Prostate gland (tissue), 2 donors: ENCODE measurements around the gene NR1H2. TPM values are rescaled to one million over a fixed set of nuclear protein-coding genes. Genes with fewer than 3 reads are reported as not detected.

Experiments
- DNase-seq: peaks from one replicate; pipeline ENCODE4 v3.0.0-alpha.2; 2019; ENCODE audit warnings: low spot score
- H3K27ac ChIP-seq, 2 donors: fragments of 200-600 bp; sonication (generic); 2 replicates each; pipeline ENCODE4 v1.5.1; 2017 to 2019
- H3K27me3 ChIP-seq: fragments of 200-600 bp; sonication (generic); replicated peaks from 2 replicates; pipeline ENCODE4 v1.5.1; 2019; ENCODE audit not compliant: insufficient read depth
- H3K36me3 ChIP-seq, 2 donors: fragments of 200-600 bp; sonication (generic); 1 replicate in 1 of 2; 2 replicates in 1 of 2; pipeline versions ENCODE4 v1.5.1 to v1.8.1; 2017 to 2019
- H3K4me1 ChIP-seq: fragments of 200-600 bp; sonication (generic); replicated peaks from 2 replicates; pipeline ENCODE4 v1.5.1; 2019
- H3K4me3 ChIP-seq, 2 donors: fragments of 200-600 bp; sonication (generic); 2 replicates each; pipeline ENCODE4 v1.5.1; 2017 to 2019
- H3K9me3 ChIP-seq: fragments of 200-600 bp; sonication (generic); 2 replicates; pipeline ENCODE4 v1.5.1; 2017
- POLR2A ChIP-seq: fragments of 450-650 bp; IDR thresholded peaks from one replicate; pipeline ENCODE4 v1.6.1; 2016; ENCODE audit warnings: antibody characterized with exemption, mild to moderate bottlenecking
- POLR2AphosphoS5 ChIP-seq: sonication (generic); formaldehyde crosslinking; IDR thresholded peaks from one replicate; pipeline ENCODE4 v1.6.1; 2017; ENCODE audit warnings: antibody characterized with exemption
- WGBS: methylation state at CpG from one replicate; pipeline ENCODE4 v1.1.5; 2018; 5-methylcytosine and 5-hydroxymethylcytosine counted together
- intact Hi-C: fragments of 100-400 bp; cut with DNase I; formaldehyde crosslinking; loops from one replicate; pipeline ENCODE4 v1.14.2; 2022
- total RNA-seq, 2 donors: library from RNA; depleted of rRNA; stranded (reverse); fragments of >200 nt; gene quantifications; one replicate each; pipeline ENCODE4 v1.1.0, GENCODE V29; 2016
- TF ChIP-seq, protein P1 (sequence below), 4 experiments: fragments of 200-600 bp in 2 of 4; fragments of 450-650 bp in 2 of 4; sonication (generic) in 2 of 4; IDR thresholded peaks; 1 replicate in 3 of 4; 2 replicates in 1 of 4; pipeline ENCODE4 v1.5.1; 2016 to 2019; ENCODE audit warnings: antibody characterized with exemption in 4 of 4, mild to moderate bottlenecking in 2 of 4, moderate library complexity in 2 of 4

NR1H2 gene
- total RNA-seq, 2 donors from 2014 or later = 110 to 129 TPM

DNA sequence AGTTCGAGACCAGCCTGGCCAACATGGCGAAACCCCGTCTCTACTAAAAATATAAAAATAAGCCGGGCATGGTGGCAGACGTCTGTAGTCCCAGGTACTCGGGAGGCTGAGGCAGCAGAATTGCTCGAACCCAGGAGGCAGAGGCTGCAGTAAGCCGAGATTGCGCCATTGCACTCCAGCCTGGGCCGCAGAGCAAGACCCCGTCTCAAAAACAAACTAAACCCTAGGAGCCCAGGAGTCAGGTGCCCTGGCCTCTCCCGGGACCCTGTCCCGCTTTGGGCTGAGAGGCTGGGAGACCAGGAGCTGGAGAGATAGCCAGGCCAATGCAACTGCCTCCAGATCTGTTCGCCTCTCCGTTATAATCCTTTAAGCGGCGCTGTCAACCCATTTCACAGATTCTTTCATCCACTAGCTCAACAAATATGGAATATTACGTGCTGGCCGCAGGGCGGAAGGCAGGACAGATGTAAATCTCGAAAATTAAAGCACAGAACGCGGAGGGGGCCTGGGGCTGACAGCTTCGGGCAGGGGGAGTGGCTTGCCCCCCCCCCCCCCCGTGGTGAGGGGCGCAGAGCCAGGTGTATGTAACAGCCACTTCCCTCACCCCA lies 51.2 kb downstream of the NR1H2 start:
- Histone ChIP-seq H3K9me3 (no peaks in the 10 kb centered on the region), H3K4me1 (no peaks in the 10 kb centered on the region), H3K36me3 (no peaks in the 10 kb centered on the region), H3K27me3 (no peaks in the 10 kb centered on the region), H3K4me3 (peak overlapping the region; percentile 13 to 22), H3K27ac (no peak overlapping the region)
- DNase-seq = no peak
- intact Hi-C loops = no loop called here
- no peak for TF ChIP-seq POLR2AphosphoS5
- TF ChIP-seq, protein P1, sequence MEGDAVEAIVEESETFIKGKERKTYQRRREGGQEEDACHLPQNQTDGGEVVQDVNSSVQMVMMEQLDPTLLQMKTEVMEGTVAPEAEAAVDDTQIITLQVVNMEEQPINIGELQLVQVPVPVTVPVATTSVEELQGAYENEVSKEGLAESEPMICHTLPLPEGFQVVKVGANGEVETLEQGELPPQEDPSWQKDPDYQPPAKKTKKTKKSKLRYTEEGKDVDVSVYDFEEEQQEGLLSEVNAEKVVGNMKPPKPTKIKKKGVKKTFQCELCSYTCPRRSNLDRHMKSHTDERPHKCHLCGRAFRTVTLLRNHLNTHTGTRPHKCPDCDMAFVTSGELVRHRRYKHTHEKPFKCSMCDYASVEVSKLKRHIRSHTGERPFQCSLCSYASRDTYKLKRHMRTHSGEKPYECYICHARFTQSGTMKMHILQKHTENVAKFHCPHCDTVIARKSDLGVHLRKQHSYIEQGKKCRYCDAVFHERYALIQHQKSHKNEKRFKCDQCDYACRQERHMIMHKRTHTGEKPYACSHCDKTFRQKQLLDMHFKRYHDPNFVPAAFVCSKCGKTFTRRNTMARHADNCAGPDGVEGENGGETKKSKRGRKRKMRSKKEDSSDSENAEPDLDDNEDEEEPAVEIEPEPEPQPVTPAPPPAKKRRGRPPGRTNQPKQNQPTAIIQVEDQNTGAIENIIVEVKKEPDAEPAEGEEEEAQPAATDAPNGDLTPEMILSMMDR (IDR thresholded peaks at IDR 0.05) = no peak
- TF ChIP-seq POLR2A = no peak
- WGBS = 80% methylated on average over 26 of the region's 26 CpGs

DNA sequence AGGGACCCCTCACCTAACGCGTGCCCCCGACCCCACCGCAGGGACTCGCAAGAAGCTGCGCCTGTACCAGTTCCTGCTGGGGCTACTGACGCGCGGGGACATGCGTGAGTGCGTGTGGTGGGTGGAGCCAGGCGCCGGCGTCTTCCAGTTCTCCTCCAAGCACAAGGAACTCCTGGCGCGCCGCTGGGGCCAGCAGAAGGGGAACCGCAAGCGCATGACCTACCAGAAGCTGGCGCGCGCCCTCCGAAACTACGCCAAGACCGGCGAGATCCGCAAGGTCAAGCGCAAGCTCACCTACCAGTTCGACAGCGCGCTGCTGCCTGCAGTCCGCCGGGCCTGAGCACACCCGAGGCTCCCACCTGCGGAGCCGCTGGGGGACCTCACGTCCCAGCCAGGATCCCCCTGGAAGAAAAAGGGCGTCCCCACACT lies 51.8 kb downstream of the NR1H2 start:
- no peaks in the 10 kb centered on the region for H3K36me3 ChIP-seq
- H3K4me1 ChIP-seq = no peaks in the 10 kb centered on the region
- DNase-seq = peak; percentile 74
- H3K9me3 ChIP-seq = no peaks in the 10 kb centered on the region
- peak overlapping the region; percentile 13 to 22 for H3K4me3 ChIP-seq
- WGBS = 12% methylated on average over 19 of the region's 38 CpGs
- TF ChIP-seq POLR2AphosphoS5 = peak; percentile 50
- peak; percentile 67 for TF ChIP-seq POLR2A
- TF ChIP-seq, protein P1 (IDR thresholded peaks at IDR 0.05) = no peak
- intact Hi-C loops = no loop called here
- no peak overlapping the region for H3K27ac ChIP-seq
- no peaks in the 10 kb centered on the region for H3K27me3 ChIP-seq

DNA sequence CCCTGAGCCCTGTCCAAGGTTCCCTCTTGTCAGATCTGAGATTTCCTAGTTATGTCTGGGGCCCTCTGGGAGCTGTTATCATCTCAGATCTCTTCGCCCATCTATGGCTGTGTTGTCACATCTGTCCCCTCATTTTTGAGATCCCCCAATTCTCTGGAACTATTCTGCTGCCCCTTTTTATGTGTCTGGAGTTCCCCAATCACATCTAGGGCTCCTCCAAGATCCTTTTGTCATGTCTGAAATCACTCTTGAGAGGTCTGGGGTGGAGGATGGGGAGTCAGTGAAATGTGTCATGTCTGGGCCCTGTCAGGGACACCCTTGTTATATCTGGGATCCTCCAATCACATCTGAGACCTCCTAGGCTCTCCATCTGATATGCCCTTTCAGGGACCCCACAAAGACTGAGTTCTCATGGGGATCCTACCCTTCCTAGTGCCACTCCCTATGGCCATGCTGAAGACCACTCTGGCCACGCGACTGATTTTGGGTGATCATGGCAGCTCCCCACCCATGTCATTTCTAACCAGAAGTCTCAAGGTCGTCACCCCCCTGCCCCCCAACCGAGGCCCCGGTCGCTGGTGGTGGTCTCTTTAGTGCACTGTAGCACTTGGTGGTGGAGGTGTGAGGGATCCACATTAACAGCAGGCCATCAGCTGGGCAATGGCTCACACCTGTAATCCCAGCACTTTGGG lies 52.7 kb downstream of the NR1H2 start:
- H3K27ac ChIP-seq = no peak overlapping the region
- intact Hi-C loops = no loop called here
- no peaks in the 10 kb centered on the region for H3K36me3 ChIP-seq
- H3K9me3 ChIP-seq = no peaks in the 10 kb centered on the region
- TF ChIP-seq, protein P1 (IDR thresholded peaks at IDR 0.05) = no peak
- TF ChIP-seq POLR2AphosphoS5 = no peak
- TF ChIP-seq POLR2A = no peak
- DNase-seq = no peak
- no peaks in the 10 kb centered on the region for H3K27me3 ChIP-seq
- H3K4me1 ChIP-seq = no peaks in the 10 kb centered on the region
- no peak overlapping the region for H3K4me3 ChIP-seq
- WGBS = 92% methylated on average over 7 of the region's 7 CpGs

DNA sequence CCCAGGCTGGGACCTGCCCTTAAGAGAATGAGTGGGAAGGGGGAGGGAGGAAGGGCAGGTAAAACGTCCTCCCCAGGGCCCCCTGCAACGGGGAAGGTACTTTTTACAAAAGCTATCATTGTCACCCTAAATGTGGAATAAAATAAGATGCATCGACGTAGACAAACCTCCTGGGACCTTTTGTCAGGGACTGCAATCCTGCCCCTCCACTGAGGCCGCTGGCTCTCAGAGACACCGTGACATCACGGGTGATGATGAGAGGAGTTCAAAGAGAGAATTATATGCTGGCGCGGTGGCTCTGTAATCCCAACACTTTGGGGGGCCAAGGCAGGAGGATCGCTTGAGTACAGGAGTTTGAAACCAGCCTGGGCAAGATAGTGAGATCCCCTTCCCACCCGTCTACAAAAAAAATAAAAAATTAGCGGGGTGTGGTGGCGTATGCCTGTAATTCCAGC lies 54.7 kb downstream of the NR1H2 start:
- H3K36me3 ChIP-seq = no peaks in the 10 kb centered on the region
- H3K27me3 ChIP-seq = no peaks in the 10 kb centered on the region
- H3K4me1 ChIP-seq = no peaks in the 10 kb centered on the region
- H3K9me3 ChIP-seq = no peaks in the 10 kb centered on the region
- peak overlapping the region in 1 of 2 donors; percentile 66 for H3K4me3 ChIP-seq
- no peak for DNase-seq
- TF ChIP-seq POLR2A (no peak), POLR2AphosphoS5 (no peak)
- TF ChIP-seq, protein P1 (IDR thresholded peaks at IDR 0.05) = no peak
- WGBS = 51% methylated on average over 13 of the region's 13 CpGs
- H3K27ac ChIP-seq = no peak overlapping the region
- intact Hi-C loops = no loop called here
